ENCODE results near the gene BCCIP.

DNA sequence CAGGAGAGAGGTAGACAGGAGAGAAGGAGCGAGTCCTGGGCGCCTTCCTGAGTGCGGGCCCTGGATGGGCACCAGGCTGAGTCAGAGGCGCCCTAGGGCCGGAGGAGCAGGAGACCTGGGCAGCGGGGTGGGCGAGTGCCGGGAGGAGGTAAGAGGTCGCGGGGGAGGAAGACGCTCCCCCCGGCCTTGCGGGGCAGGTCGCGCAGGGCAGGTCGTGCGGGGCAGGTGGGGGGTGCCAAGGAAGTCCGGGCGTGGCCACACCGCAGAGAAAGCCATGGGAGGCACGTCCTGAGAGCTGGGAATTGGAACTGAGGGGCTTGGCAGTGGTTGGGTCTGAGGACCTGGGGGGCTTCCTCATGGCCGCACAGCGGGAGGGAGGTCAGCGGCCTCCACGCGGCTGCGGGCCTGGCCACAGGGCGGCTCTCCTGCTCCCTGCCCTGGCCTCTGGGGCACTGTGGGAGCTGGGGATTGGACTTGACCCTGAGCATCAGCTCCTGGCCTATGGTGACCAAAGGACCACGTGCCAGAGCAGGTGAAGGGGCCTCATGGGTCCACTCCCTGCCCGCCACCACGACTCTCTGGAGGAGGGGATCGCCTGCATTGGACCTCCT lies 48.7 kb upstream of the BCCIP start:
- TF ChIP-seq POLR2A (IDR thresholded peaks at IDR 0.05; ENCODE audit: low read depth): no peak
- TF ChIP-seq, protein P1, sequence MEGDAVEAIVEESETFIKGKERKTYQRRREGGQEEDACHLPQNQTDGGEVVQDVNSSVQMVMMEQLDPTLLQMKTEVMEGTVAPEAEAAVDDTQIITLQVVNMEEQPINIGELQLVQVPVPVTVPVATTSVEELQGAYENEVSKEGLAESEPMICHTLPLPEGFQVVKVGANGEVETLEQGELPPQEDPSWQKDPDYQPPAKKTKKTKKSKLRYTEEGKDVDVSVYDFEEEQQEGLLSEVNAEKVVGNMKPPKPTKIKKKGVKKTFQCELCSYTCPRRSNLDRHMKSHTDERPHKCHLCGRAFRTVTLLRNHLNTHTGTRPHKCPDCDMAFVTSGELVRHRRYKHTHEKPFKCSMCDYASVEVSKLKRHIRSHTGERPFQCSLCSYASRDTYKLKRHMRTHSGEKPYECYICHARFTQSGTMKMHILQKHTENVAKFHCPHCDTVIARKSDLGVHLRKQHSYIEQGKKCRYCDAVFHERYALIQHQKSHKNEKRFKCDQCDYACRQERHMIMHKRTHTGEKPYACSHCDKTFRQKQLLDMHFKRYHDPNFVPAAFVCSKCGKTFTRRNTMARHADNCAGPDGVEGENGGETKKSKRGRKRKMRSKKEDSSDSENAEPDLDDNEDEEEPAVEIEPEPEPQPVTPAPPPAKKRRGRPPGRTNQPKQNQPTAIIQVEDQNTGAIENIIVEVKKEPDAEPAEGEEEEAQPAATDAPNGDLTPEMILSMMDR (IDR thresholded peaks at IDR 0.05): no peak

All from esophagus muscularis mucosa (tissue), 3 donors.